Stimulated activated CD4-positive, alpha-beta T cell treated with anti-CD3 and anti-CD28 coated beads, Interleukin-15, amount 100 ng/mL, for 48 hours (primary cell): ENCODE measurements around the gene OSBPL2.

Experiments used
- DNase-seq, 2 donors: peaks; one replicate each; pipeline ENCODE4 v3.0.0-alpha.2; 2020; ENCODE audit warnings: low read depth in 2 of 2

OSBPL2 gene

DNA sequence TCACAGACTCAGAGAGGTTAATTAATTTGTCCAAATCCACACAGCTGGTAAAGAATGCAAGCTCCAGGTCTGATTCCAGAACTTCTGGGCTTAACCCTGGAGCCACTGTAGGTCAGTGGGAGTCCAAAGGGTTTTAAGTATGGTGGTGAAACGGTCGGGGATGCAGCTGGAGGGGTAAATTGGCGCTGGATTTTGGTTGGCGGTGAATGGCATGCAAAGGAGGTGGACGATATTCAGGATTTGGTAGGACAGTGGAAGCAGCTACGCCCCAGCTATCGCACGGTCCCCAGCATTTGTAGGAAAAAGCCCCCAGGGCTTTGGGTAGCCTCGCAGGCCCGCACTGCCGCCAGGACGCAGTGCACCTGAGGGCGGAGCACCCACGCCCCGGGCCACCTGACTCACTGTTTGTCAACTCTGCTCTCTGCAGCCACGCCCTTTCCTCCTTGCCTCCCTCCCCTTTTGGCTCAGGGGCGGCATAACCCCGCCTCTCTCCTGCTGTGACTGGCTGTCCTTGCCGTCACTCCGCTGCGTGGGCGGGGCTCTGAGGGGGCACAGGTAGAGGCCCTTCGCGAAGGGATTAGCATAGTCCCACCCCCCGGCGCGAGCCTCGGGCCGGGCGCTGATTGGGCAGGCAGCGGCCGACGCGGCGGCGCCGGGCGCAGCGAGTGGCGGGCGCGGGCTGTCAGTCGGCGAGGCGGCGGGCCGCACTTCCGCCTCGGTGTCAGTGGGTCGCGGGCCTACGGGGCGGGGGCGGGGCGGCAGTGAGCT, at the start of gene OSBPL2:
Gene OSBPL2 (plus strand): TSS at position 721 of the 768 bp plus-strand sequence. CDS start 17,664 bp downstream, outside the sequence.
- peak; percentile 100 for DNase-seq

DNA sequence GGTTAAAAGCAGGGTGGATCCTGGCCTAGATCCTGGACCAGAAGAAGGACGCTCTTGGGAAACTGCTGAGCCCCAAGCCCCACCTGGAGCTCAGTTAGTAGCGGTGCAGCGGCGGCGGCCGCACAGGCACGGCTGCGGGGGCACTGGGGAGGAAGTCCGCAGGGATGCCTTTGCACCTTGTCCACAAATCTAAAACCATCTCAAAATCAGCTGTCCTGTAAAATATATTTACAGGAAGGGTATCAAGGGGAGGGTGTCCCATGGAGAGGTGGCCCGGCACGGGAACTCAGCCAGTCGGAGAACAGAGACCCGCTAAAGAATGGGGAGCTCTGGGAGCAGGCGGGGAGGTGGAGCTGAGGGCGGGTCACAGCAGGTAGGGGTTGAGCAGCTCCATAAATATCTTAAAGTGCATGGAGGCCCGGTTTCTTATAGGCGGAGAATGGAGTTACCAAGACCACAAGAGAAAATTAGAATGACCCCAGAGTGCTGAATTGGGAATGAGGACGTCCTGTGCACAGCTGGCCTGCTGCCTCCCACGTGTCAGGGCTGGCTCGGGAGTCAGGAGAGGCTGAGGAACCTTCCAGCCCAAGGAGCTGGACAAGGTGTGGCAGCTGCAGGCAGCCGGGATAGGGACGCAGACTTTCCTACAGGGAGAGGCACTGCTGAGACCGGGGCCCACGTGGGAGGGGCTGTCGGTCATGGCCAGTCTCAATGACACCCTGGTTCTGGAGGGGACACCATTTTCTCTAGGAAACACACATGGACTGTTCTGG, 47.5 kb upstream of the OSBPL2 start:
- no peak for DNase-seq

DNA sequence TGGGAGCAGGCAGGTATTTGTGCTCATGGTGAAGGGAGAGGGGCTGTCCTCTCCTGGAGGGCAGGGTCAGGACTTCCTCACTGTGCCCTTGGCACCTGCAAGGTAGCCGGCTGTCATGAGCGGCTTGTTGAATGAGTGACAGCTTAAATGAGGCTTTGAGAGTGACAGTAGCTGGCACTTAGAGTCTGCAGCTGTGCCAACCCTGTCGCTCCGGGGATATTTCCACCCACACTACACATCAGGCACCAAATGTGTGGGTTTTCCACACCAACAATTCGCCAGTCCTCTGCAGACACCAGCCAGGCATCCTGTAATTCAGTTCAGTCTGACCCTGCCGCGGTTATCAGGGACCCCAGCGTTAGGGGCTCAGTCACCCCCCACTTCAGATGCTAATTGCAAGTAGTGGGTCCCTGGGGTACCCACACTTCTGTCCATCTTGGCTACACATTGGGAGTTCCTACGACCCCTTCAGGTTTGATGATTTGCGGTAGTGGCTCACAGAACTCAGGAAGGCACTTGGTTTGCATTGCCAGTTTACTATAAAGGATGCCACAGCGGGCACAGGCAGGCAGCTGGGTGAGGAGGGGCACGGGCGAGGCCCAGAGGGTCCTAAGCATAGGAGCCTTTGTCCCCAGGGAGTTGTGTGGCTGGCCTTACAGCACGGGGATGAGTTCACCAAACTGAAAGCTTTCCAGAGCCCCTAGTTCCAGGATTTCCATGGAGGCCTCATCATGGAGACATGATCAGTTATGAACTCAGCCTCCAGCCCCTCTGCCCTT, 46.4 kb upstream of the OSBPL2 start:
- DNase-seq: no peak

DNA sequence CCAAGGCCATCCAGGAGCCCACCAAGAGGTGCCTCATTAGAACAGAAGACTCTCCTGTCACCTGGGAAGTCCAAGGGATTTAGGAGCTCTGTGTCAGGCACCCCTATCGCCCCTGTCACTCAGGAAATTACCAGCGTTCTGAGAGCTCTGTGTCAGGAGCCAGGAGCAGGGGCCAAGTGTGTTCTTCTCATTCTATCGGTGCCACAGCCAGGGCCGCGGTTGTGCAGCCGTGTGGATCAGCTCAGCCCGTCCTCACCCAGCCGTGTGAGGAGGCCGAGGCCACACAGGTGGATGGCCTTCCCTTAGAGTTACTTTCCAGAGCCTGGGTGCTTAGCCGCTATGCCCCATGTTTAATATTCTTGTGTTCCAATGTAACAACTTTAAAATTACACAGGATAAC, 45.7 kb upstream of the OSBPL2 start:
- DNase-seq: no peak

DNA sequence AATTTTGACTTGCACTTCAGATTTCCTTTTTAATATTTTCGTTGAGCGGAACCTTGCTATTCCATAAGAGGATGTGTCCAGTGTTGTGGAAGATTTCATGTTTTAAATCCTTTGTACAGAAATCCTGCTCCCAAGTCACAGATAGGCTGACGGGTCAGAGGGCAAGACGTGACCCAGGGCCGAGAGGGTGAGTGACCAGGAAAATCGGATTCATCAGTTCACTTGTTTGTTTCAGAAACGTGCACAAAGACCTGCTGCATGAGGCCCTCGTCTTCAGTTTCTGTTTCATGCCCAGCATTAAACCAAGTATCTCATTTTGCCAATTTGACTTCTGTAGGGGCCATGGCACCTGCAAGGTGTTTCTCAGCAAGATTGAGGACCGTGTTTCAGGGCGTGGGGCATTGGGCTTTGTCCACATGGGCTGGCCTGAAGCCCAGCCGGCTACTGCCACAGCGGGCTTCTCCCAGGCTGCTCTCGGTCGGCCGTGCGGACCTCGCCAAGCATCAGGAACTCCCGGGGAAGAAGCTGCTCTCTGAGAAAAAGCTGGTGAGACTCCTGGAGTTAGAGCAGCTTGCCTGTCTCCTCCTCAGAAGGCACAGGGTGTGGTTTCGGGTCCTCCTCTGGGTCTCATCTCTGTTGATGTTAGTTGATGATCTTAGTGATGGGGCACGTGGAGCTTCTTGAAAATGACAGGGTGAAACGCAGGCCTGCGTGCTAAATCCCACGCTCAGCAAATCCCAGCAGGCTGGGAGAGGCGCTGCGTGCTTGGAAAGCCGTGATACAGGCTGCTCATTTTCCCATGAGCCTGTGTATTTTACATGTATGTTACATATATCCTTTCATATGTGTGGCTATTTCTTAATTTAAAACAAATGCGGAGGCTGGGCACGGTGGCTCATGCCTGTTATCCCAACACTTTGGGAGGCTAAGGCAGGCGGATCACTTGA, 45.0 kb upstream of the OSBPL2 start:
- DNase-seq: no peak

DNA sequence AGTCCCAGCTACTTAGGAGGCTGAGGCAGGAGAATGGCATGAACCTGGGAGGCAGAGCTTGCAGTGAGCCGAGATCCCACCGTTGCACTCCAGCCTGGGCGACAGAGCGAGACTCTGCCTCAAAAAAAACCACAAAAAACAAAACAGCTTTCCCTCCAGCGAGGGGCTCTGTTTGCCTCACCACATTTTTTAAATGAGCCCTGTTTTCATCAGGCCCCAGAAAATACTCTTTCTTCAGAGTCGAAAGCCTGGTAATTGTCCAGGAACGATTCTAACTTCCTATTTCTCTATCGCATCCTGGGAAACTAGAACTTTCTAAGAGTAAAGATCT, 43.3 kb upstream of the OSBPL2 start:
- DNase-seq: no peak

DNA sequence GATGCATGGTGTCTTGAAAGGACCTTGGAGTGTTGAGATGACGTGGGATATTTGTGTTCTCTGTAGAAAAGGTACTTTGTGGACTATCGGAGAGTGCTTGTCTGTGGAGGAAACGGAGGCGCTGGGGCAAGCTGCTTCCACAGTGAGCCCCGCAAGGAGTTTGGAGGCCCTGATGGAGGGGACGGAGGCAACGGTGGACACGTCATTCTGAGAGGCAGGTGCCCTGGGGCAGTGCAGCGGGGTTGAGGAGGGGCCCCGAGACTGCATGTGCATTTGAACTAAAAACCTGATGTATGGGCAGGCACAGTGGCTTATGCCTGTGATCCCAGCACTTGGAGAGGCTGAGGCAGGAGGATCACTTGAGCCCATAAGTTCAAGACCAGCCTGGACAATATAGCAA, 42.6 kb upstream of the OSBPL2 start:
- DNase-seq: no peak

DNA sequence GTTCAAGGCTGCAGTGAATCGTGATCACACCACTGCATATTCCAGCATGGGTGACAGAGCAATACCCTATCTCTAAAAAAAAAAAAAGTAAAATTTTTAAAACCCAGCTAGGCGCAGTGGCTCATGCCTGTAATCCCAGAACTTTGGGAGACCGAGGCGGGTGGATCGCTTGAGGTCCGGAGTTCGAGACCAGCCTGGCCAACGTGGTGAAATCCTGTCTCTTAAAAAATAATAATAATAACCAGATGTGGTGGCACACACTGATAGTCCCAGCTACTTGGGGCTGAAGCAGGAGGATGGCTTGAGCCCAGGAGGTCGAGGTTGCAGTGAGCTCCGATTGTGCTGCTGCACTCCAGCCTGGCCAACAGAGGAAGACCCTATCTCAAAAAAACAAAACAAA, 42.0 kb upstream of the OSBPL2 start:
- DNase-seq: no peak

DNA sequence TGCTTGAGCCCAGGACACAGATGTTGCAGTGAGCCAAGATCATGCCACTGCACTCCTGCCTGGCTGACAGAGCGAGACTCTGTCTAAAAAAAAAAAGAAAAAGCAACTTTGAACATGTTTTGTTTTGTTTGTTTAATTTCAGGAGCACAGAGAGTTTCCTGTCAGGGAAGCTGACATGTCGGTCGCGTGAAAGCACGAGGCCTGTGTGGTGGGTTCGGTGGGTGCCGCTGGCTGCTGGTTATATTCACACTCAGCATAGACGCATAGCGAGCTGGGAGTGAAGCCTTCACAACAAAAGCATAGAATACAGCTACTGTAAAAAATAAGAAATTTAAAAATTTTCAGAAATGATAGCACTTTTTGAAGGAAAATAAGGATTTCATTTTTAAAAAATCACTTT, 41.0 kb upstream of the OSBPL2 start:
- DNase-seq: no peak

DNA sequence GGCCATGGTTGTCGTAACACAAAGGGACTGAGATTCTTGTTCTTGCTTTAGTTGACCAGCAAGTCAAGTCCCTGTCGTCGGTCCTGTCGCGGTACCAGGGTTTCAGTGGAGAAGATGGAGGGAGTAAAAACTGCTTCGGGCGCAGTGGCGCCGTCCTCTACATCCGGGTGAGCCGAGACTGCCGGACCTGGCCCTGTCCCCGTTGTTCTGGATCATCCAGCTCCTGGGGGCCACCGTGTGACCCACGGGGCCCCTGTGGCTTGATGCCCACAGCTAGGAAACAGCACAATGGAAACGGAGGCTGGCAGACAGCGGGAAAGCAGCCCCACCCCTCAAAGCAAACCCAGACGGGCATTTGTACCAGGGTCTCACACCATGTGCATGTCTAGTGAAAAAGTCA, 40.5 kb upstream of the OSBPL2 start:
- DNase-seq: no peak

DNA sequence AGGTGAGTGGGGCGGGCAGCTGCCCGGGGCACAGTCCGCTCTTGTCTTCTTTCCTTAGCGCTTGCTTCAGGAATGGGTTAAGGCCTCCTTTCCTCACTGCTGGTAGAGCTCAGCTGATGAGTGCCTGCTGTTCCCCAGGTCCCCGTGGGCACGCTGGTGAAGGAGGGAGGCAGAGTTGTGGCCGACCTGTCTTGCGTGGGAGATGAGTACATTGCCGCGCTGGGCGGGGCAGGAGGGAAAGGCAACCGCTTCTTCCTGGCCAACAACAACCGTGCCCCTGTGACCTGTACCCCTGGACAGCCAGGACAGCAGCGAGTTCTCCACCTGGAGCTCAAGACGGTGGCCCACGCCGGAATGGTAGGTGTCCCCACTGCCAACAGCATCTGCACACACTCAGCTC, 39.8 kb upstream of the OSBPL2 start:
- no peak for DNase-seq

DNA sequence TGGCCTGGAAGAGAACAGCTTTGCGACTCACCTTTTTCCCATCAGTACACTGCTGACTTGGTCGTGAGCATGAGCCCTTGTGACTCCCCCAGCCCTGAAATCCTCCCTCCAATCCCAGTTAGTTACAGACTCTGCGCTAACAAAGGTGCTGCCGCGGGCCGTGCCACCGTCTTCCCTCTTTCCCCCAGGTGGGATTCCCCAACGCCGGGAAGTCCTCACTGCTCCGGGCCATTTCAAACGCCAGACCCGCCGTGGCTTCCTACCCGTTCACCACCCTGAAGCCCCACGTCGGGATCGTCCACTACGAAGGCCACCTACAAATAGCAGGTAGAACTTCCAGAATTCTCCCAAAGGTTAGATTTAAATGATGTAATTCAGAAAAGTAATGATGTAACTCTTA, 39.4 kb upstream of the OSBPL2 start:
- DNase-seq: no peak

DNA sequence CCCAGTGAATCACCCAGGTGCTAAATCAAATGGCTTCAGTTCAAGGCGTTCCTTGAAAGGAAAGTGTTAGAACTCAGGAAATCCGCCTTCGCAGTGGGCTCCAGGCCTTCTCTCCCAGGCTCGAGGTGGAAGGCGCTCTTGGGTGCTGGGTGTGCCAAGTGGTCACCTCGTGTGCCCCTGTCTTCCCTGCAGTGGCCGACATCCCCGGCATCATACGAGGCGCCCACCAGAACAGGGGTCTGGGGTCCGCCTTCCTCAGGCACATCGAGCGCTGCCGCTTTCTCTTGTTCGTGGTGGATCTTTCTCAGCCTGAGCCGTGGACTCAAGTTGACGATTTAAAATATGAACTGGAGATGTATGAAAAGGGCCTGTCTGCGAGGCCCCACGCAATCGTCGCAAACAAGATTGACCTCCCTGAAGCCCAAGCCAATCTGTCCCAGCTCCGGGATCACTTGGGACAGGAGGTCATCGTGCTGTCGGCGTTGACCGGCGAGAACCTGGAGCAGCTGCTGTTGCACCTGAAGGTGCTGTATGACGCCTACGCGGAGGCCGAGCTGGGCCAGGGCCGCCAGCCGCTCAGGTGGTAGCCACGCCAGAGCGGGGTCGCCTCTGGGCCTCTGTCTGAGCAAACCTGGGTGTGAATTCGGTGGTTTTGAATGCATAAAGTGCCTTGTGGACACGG, 37.7 kb upstream of the OSBPL2 start:
- DNase-seq: no peak

DNA sequence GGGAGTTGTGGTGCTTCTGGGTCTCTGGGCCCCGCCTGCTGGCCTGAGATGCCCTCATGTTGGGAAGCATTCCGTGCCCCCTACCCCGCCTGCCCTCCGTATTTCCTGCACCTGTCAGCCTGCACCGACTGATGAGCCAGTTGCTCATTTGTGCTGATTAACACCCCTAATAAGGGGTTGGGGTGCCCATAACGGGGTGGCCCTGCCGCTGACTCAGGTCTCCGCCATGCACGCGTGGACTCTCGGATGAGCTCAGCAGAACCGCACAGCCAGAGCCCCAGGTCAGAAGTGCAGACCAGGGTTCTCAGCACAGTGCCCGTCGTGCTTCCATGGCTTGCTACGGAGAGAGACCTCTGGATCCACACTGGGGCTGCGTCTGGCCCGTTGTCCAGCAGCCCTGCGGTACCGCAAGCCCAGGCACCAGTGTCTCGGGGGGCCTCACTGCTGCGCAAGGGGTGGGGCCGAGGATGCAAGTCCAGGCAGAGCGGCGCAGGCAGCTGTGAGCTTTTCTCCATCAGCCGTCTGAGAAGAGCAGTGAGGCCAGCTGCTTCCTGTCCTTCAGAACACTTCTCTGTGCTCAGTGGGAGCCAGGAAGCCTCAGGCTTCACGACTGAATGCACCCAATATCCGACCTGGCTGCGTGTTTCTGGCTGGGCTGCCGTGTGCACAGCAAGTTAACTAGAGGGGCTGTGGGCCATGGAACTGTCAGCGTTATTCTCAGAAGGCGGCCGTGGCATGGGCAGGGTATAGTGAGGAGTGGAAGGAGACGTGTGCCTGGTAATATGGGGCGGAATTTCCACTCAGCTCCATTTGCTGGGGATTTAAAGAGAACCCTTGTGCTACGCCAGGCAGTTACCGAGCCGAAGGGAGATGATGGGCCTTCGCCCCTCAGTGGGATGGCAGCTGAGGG, 36.9 kb upstream of the OSBPL2 start:
- no peak for DNase-seq

DNA sequence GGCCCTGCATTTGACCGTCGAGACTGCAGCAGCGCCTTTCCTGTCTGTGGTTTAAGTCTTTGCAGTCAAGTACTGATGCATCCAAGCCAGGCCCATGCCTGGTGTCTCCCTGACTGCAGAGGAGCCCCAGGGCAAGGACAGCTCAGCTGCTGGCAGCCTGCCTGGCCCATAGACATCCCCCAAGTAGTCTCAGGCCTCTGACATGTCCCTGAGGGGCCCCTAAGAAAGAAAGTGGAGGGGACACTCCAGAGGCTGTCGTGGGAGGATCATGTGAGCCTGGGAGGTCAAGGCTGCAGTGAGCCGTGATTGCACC, 36.3 kb upstream of the OSBPL2 start:
- no peak for DNase-seq

DNA sequence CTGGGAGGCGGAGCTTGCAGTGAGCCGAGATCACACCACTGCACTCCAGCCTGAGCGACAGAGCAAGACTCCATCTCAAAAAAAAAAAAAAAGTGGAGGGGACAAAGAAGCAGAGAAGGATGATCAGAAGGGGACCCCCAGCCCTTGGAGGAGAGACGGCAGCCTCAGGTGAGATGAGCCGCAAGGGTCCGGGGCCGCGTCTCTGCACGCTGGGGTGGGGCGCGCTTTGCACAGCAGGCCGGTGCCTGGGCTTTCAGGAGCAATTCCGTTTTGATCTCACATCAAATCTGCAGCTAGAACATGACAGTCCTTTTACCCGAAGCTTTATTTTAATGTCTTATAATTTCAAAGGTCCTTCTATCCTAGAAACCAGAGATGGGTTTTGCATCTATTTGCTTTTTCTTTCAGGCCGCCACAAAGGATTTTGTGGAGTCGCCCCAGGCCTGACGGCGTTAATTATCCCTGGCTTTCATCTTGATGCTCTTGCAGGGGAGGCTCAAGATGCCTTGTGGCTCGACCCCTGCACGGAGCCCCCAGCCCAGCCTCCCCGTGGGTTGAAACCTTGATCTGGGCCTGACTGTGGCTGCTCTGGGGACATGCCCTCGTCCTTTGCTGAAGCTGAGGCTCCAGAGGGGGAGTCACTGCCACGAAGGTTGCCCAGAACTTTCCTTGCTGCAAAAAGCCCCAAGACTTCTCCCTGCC, 35.5 kb upstream of the OSBPL2 start:
- DNase-seq: no peak

DNA sequence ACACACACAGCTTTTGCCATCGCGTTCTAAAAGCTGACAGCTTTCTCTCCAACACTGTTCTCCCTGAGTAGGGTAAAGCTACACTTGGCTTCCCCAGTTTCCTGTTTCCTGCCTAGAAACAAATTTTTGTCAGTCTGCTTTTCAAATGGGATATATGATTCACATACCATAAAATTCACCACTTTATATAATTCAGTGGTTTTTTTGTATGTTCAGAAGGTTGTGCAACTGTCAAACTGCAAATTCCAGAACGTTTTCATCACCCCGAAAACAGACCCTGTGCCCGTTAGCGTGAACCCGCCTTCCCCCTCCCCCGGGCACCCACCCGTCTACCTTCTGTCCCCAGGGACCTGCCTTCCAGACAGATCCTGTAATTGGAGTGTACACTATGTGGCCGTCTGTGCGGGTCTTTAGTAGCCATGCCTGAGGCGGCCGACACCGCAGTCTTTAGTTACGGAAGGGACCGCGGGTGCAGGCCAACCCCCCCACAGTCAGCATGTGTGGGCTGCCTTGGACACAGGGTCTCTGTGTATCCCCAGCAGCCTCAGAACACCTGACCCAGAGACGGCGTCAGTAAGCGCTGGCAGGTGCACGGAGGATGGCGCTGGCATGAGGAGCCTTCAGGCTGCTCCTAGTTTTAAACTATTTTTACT, 34.8 kb upstream of the OSBPL2 start:
- no peak for DNase-seq

DNA sequence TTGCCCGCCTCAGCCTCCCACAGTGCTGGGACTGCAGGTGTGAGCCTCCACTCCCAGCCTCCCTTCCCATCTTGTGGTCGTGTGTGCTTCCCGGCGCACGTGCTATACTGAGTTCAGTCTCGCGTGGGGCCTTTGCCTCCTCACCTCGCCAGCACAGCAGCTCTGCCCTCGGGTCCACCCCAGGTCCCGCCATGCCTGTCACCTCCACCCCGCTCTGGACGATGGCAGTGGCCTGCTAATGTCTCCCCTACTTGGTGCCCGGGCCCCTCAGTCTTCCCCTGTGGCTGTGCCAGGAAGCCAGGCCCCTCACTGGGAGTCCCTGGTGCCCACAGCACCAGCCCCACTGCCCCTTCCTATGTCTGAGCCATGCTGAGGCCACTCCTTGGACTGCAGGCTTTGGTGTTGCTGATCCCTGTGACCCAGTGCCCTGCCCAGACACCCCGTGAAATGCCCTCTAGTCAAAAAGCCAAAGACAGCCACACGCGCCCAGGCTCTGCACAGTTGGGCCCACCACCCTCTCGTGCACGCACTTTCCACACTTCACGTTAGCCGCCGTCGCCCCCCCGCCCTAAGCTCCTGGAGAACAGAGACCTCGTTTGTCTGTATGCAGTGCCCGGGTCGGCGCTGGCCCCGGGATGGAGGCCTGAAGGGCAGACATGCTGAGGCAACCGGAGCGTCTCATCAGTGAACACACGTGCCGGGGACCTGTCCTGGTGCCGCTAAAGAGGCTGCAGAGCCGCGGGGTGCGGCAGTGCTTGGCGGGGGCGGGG, 32.5 kb upstream of the OSBPL2 start:
- DNase-seq: no peak
